H1 (cell line): Measurements from ENCODE around the gene ARID5A. TPM values are rescaled to one million over a fixed set of nuclear protein-coding genes. Genes with fewer than 3 reads are reported as not detected.

Experiments used
- EZH2 ChIP-seq: fragments of 200-600 bp; sonication (generic); IDR thresholded peaks from 2 replicates; pipeline ENCODE4 v1.7.1; 2012; ENCODE audit warnings: low read depth, mild to moderate bottlenecking, moderate library complexity, low read length, inconsistent platforms; ENCODE audit not compliant: severe bottlenecking
- NANOG ChIP-seq: IDR thresholded peaks from 2 replicates; pipeline ENCODE4 v1.6.1; 2011; ENCODE audit warnings: low read length, low read depth, mild to moderate bottlenecking, inconsistent platforms; ENCODE audit not compliant: insufficient read depth, poor library complexity, severe bottlenecking
- polyA plus RNA-seq, 7 experiments: library from polyadenylated mRNA; depleted of rRNA in 3 of 7; stranded (reverse) in 5 of 7; unstranded in 2 of 7; fragments of >200 nt in 5 of 7; fragments of 200-250 nt in 2 of 7; gene quantifications; 1 replicate in 5 of 7; 2 replicates in 1 of 7; 4 replicates in 1 of 7; pipeline versions ENCODE4 v1.2.1 to v1.2.3, GENCODE V29; 2011 to 2013; ENCODE audit warnings: missing spikeins in 2 of 7, mixed read lengths in 2 of 7
- total RNA-seq: library from RNA; stranded (reverse); fragmentation: NEBNext Ultra II Directional; extraction: Animal tissue kit (Norgen Biotek cat#: 25700); gene quantifications from 2 replicates; pipeline ENCODE4 v1.2.1, GENCODE V29; 2021
- TF ChIP-seq, protein P1 (sequence below), 3 experiments: IDR thresholded peaks; 1 replicate in 2 of 3; 2 replicates in 1 of 3; pipeline versions ENCODE4 v1.5.1 to v1.6.1; 2011; ENCODE audit warnings: low read length in 3 of 3, mild to moderate bottlenecking in 3 of 3, inconsistent platforms in 2 of 3, low read depth in 1 of 3, moderate library complexity in 1 of 3; ENCODE audit not compliant: insufficient read depth in 1 of 3; ENCODE audit errors: control extremely low read depth in 1 of 3

Gene ARID5A
- total and polyA plus RNA-seq, 2 of the 8 experiments (the other 6 are each of a cell fraction or from before 2014, with no cell fraction given), result 3.3 to 5.3 TPM

DNA sequence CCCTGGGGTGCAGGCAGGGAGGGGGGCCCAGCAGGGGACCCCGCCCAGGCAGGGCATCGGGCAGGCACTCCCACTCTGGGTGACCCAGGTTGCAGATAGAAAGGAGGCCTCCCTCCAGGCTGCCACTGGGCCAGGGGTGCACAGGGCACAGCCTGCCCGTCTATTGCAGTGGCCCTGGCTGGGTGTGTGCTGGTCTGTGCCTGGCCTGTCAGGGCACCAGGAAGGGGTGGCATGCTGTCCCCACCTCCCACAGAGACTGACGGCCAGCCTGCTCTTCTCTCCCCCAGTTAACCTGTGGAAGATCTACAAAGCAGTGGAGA is 12.9 kb downstream of the ARID5A start (continued):
- TF ChIP-seq, protein P1, sequence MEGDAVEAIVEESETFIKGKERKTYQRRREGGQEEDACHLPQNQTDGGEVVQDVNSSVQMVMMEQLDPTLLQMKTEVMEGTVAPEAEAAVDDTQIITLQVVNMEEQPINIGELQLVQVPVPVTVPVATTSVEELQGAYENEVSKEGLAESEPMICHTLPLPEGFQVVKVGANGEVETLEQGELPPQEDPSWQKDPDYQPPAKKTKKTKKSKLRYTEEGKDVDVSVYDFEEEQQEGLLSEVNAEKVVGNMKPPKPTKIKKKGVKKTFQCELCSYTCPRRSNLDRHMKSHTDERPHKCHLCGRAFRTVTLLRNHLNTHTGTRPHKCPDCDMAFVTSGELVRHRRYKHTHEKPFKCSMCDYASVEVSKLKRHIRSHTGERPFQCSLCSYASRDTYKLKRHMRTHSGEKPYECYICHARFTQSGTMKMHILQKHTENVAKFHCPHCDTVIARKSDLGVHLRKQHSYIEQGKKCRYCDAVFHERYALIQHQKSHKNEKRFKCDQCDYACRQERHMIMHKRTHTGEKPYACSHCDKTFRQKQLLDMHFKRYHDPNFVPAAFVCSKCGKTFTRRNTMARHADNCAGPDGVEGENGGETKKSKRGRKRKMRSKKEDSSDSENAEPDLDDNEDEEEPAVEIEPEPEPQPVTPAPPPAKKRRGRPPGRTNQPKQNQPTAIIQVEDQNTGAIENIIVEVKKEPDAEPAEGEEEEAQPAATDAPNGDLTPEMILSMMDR (IDR thresholded peaks at IDR 0.05; ENCODE audit: control extremely low read depth in 1 of 3, insufficient read depth in 1 of 3, low read depth in 1 of 3, low read length in 3 of 3), result no peak
- TF ChIP-seq EZH2 (no peak), NANOG (no peak)
- TF ChIP-seq, all 59 proteins: peak for 0
